ENCODE measurements around the gene PC.
"Not testable (repeated sequence)": the region's sequence is repeated elsewhere in the genome, so short reads cannot be mapped to it uniquely, and the experiment has no call there.

The PC gene

DNA sequence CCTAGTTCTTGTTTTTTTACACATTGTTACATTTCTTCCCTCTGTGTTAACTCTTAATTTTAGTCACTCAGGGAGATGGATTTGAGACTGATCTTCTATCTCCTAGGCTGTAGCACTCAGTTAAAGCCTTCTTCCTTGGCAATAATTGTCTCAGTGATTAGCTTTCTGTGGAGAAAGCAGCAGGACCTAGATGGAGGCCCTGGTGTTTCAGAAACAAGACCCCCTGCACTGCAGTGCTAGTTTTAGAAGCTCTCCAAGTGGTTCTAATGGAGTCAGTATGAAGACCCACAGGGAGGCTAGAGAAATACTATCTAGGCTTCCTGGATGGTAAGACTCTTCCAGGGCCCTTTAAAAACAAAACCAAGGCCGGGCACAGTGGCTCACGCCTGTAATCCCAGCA, 4.1 kb upstream of the PC start:
- no peak for TF ChIP-seq CTCF (IDR thresholded peaks at IDR 0.05; ENCODE audit: extremely low read depth, missing control alignments)
- no peak for DNase-seq (ENCODE audit: low spot score)

DNA sequence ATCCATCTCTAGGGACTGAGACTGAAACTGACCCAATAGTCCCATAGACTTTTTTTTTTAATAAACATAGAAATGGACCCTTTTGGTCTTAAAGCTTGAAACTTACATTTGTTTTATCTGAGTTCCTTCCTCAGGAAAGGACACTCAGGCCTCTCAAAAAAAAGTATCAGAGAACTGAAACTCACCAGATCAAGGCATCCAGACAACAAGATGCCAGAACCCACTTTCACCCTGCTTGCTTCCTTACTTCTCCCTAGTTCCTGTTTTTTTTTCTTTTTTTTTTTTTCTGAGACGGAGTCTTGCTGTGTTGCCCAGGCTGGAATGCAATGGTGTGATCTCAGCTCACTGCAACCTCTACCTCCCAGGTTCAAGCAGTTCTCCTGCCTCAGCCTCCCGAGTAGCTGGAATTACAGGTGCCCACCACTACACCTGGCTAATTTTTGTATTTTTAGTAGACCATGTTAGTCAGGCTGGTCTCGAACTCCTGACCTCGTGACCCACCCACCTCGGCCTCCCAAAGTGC, 3.6 kb upstream of the PC start:
- DNase-seq (ENCODE audit: low spot score), result not testable (repeated sequence)

DNA sequence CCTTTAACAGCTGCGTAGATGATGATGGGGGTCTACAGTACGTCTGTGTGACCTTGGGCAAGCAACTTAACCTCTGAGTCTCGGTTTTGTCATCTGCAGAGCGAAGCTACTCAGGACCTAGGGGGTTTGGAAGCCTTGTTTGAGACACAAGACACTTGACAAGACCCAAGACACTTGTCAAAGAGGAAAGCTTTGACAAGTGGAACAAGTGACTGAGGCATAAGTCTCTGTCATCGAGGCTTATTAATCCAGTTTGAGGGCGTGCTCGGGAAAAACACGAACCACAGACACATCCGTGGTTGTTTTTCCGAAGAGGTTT, 732 bp upstream of the PC start:
- TF ChIP-seq CTCF (IDR thresholded peaks at IDR 0.05; ENCODE audit: extremely low read depth, missing control alignments), result no peak
- DNase-seq (ENCODE audit: low spot score), result peak; percentile 32

GRCh38 chr11:66957971-66958231, 282 bp downstream of the PC start:
- no peak for TF ChIP-seq CTCF (IDR thresholded peaks at IDR 0.05; ENCODE audit: extremely low read depth, missing control alignments)
- DNase-seq (ENCODE audit: low spot score), result no peak

DNA sequence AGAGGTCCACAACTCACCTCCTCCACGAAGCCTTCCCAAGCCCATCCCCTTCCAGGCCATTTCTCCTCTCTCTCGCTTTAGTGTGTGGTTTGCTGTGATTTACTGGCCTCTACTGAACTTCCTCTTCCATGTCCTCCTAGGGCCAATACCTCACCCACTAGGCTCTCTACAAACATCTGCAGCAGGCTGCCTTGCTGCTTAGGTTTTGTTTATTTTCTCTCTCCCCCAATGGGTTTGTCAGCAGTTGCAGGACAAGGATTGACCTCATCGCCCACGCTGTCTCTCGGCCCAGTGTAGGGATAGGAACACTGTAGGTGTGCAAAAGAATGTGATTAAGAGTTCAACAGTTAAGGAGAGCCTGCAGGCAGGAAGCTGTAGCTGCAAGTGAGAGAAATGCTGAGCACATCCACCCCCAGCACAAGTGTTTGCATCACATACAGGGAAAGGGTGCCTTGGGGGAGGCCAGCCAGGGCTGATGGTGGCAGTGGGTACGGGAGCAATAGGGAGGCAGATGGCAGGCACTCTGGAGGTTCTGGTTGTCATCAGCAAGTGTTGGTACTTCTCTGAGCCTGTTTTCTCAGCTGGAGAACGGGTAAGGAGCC, 1.4 kb downstream of the PC start:
- TF ChIP-seq CTCF (IDR thresholded peaks at IDR 0.05; ENCODE audit: extremely low read depth, missing control alignments), result no peak
- DNase-seq (ENCODE audit: low spot score), result peak; percentile 37

DNA sequence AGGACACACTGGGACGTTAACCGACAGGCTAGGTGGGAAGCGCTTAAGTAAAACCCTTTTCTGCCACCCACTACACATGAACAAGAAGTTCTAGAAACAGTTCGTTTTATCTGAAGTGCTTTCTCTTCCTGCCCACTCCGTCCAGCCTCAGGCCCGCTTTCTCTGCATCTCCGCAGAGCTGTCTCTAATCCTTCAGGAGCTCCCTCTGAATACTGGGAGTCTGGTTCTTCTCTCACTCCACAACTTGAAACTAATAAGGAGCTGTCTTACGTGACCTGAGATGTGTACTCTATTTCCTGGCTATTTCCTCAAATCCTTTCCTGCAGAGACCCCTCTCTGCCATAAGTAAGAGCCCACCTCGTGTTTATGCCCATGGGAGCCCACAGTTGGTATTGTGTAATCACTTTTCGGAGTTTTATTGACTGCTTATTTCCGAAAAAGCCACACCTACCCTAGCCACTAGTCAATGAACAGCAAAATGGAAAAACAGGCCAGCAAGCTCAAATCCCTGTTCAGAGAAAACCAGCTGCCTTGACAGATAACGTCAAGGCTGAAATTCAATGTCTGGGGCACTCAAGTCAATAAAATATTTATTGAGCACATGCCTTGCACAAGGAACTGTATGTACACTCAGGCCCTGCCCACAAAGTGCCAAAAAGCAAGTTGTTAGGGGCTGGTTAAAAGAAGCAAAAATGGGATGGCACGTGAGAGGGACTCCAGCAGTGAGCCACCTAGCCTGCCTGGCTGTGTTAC, 4.9 kb downstream of the PC start:
- TF ChIP-seq CTCF (IDR thresholded peaks at IDR 0.05; ENCODE audit: extremely low read depth, missing control alignments), result no peak
- DNase-seq (ENCODE audit: low spot score), result no peak

DNA sequence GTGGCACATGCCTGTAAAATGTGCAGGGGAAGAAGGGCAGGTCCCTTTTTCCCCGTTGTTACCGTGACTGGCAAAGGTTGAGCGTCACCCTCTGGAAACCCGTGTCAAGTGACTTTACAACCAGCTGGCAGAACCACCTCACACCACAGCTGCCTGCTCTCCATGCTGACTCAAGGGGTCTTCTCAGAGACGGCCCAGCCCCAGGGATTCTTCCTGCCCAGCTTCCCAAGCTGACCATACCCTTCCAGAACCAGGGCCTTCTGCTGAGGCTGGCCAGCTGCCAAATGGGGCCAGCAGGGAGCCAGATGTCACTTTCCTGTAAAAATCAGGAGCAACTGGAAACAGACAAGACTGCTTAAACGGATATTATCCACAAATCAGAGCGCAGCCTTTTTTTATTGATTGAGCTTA, 6.3 kb downstream of the PC start:
- no peak for TF ChIP-seq CTCF (IDR thresholded peaks at IDR 0.05; ENCODE audit: extremely low read depth, missing control alignments)
- DNase-seq (ENCODE audit: low spot score), result no peak

DNA sequence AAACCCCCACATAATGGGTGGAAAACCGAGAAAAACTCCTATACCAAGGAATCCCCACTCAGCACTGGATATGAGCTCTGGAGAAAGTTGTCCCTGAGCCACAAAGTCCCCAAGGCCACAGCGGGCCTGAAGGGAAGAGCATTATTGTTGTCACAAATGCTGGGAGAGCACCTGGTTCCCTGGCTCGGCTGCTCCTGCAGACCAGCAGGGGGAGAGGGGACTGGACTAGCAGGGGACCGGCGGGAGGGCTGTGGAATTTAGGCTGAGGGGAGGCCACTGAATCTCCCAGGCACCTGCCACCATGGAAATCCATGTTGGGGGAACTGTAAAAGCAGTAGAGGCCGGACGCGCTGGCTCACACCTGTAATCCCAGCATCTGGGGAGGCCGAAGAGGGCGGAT, 7.0 kb downstream of the PC start:
- TF ChIP-seq CTCF (IDR thresholded peaks at IDR 0.05; ENCODE audit: extremely low read depth, missing control alignments), result no peak
- peak; percentile 2 for DNase-seq (ENCODE audit: low spot score)

Measured in GM20000 (cell line).